ENCODE data around the gene GNAL. TPM values are rescaled to one million over a fixed set of nuclear protein-coding genes. Genes with fewer than 3 reads are reported as not detected.

GNAL gene
- total and polyA plus RNA-seq, 4 donors = 0.15 to 0.92 (median 0.72) TPM

DNA sequence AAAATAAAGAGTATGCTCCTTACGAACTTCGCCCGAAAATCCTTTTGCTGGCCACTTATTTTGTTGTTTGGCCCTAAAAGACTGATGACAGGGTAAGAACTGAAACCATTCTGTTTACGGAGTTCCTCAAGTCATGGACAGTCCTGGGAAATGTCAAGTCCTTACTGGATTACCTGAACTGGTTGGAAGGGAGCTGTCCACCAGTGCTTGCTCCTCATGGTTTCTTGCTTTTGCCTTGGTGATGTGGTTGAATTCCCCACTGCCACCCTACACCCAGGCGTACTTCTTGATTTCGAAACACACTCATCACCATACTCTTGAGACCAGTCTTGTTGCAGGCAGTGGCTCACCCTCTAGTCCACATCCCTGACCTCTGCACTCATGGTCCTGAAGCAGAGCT is 113.1 kb downstream of the GNAL start:
- H3K9me3 ChIP-seq (ENCODE audit: control insufficient read depth in 4 of 4, low read length in 3 of 4) = no peaks in the 10 kb centered on the region
- no peaks in the 10 kb centered on the region for H3K4me1 ChIP-seq (ENCODE audit: control insufficient read depth in 4 of 4, insufficient read depth in 4 of 4, low read length in 3 of 4)
- H3K4me3 ChIP-seq (ENCODE audit: low read depth in 1 of 3, low read length in 3 of 3) = no peak overlapping the region
- 90% methylated on average over 6 of the region's 6 CpGs for WGBS
- TF ChIP-seq, protein P1, sequence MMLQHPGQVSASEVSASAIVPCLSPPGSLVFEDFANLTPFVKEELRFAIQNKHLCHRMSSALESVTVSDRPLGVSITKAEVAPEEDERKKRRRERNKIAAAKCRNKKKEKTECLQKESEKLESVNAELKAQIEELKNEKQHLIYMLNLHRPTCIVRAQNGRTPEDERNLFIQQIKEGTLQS (IDR thresholded peaks at IDR 0.05) = no peak
- no peak for DNase-seq (ENCODE audit: low spot score)
- no peaks in the 10 kb centered on the region for H3K27me3 ChIP-seq (ENCODE audit: control insufficient read depth in 4 of 4, insufficient read depth in 4 of 4, low read length in 3 of 4)
- no peak overlapping the region for H3K27ac ChIP-seq (ENCODE audit: low read depth in 1 of 2, low read length in 2 of 2)
- H3K36me3 ChIP-seq (ENCODE audit: control insufficient read depth in 4 of 4, insufficient read depth in 3 of 4, low read depth in 1 of 4, low read length in 3 of 4) = no peaks in the 10 kb centered on the region
- no peak overlapping the region for H3K9ac ChIP-seq (ENCODE audit: low read depth in 1 of 2, low read length in 2 of 2)

DNA sequence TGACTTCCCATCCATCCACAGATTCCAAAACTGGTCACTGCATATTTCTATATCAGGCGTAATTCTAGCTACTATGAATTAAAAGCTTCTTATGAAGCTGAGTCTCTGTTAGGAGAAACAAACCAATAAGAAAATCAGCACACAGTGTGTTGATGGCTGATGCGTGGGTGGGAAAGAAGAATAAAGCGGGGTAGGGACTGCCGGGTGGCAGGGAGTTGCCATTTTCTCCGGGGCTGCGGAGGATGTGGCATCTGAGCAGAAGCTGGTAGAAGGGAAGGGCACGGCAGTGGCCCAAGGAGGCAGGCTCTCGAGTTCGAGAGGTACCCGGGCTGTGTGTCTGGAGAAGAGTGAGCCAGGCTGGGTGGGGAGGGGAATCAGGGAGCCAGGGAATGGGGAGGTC is 113.5 kb downstream of the GNAL start:
- H3K36me3 ChIP-seq (ENCODE audit: control insufficient read depth in 4 of 4, insufficient read depth in 3 of 4, low read depth in 1 of 4, low read length in 3 of 4) = no peaks in the 10 kb centered on the region
- H3K4me3 ChIP-seq (ENCODE audit: low read depth in 1 of 3, low read length in 3 of 3) = no peak overlapping the region
- H3K9me3 ChIP-seq (ENCODE audit: control insufficient read depth in 4 of 4, low read length in 3 of 4) = no peaks in the 10 kb centered on the region
- TF ChIP-seq RXRA (IDR thresholded peaks at IDR 0.05) (no peak), RAD21 (IDR thresholded peaks at IDR 0.05) (no peak), YY1 (IDR thresholded peaks at IDR 0.05) (no peak), JUND (IDR thresholded peaks at IDR 0.05) (no peak), GABPA (IDR thresholded peaks at IDR 0.05 in 1 of 2, conservative IDR thresholded peaks at IDR 0.05 in 1 of 2) (no peak), SP1 (IDR thresholded peaks at IDR 0.05) (no peak), NR2F2 (IDR thresholded peaks at IDR 0.05) (no peak), HNF4G (IDR thresholded peaks at IDR 0.05) (no peak), FOXA2 (IDR thresholded peaks at IDR 0.05) (no peak), TAF1 (conservative IDR thresholded peaks at IDR 0.05) (no peak), EGR1 (IDR thresholded peaks at IDR 0.05; ENCODE audit: low read depth in 2 of 2) (no peak), FOXA1 (IDR thresholded peaks at IDR 0.05) (no peak), HNF4A (conservative IDR thresholded peaks at IDR 0.05) (no peak)
- TF ChIP-seq, protein P2, sequence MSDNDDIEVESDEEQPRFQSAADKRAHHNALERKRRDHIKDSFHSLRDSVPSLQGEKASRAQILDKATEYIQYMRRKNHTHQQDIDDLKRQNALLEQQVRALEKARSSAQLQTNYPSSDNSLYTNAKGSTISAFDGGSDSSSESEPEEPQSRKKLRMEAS (IDR thresholded peaks at IDR 0.05) = no peak
- TF ChIP-seq, protein P3, sequence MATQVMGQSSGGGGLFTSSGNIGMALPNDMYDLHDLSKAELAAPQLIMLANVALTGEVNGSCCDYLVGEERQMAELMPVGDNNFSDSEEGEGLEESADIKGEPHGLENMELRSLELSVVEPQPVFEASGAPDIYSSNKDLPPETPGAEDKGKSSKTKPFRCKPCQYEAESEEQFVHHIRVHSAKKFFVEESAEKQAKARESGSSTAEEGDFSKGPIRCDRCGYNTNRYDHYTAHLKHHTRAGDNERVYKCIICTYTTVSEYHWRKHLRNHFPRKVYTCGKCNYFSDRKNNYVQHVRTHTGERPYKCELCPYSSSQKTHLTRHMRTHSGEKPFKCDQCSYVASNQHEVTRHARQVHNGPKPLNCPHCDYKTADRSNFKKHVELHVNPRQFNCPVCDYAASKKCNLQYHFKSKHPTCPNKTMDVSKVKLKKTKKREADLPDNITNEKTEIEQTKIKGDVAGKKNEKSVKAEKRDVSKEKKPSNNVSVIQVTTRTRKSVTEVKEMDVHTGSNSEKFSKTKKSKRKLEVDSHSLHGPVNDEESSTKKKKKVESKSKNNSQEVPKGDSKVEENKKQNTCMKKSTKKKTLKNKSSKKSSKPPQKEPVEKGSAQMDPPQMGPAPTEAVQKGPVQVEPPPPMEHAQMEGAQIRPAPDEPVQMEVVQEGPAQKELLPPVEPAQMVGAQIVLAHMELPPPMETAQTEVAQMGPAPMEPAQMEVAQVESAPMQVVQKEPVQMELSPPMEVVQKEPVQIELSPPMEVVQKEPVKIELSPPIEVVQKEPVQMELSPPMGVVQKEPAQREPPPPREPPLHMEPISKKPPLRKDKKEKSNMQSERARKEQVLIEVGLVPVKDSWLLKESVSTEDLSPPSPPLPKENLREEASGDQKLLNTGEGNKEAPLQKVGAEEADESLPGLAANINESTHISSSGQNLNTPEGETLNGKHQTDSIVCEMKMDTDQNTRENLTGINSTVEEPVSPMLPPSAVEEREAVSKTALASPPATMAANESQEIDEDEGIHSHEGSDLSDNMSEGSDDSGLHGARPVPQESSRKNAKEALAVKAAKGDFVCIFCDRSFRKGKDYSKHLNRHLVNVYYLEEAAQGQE (IDR thresholded peaks at IDR 0.05) = no peak
- TF ChIP-seq, protein P1 (IDR thresholded peaks at IDR 0.05) = no peak
- TF ChIP-seq, protein P4, sequence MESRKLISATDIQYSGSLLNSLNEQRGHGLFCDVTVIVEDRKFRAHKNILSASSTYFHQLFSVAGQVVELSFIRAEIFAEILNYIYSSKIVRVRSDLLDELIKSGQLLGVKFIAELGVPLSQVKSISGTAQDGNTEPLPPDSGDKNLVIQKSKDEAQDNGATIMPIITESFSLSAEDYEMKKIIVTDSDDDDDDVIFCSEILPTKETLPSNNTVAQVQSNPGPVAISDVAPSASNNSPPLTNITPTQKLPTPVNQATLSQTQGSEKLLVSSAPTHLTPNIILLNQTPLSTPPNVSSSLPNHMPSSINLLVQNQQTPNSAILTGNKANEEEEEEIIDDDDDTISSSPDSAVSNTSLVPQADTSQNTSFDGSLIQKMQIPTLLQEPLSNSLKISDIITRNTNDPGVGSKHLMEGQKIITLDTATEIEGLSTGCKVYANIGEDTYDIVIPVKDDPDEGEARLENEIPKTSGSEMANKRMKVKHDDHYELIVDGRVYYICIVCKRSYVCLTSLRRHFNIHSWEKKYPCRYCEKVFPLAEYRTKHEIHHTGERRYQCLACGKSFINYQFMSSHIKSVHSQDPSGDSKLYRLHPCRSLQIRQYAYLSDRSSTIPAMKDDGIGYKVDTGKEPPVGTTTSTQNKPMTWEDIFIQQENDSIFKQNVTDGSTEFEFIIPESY (IDR thresholded peaks at IDR 0.05) = no peak
- TF ChIP-seq, protein P5, sequence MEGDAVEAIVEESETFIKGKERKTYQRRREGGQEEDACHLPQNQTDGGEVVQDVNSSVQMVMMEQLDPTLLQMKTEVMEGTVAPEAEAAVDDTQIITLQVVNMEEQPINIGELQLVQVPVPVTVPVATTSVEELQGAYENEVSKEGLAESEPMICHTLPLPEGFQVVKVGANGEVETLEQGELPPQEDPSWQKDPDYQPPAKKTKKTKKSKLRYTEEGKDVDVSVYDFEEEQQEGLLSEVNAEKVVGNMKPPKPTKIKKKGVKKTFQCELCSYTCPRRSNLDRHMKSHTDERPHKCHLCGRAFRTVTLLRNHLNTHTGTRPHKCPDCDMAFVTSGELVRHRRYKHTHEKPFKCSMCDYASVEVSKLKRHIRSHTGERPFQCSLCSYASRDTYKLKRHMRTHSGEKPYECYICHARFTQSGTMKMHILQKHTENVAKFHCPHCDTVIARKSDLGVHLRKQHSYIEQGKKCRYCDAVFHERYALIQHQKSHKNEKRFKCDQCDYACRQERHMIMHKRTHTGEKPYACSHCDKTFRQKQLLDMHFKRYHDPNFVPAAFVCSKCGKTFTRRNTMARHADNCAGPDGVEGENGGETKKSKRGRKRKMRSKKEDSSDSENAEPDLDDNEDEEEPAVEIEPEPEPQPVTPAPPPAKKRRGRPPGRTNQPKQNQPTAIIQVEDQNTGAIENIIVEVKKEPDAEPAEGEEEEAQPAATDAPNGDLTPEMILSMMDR (IDR thresholded peaks at IDR 0.05; ENCODE audit: low read depth, low read length, missing input control) = no peak
- no peaks in the 10 kb centered on the region for H3K4me1 ChIP-seq (ENCODE audit: control insufficient read depth in 4 of 4, insufficient read depth in 4 of 4, low read length in 3 of 4)
- DNase-seq (ENCODE audit: low spot score) = no peak
- no peaks in the 10 kb centered on the region for H3K27me3 ChIP-seq (ENCODE audit: control insufficient read depth in 4 of 4, insufficient read depth in 4 of 4, low read length in 3 of 4)
- WGBS = 86% methylated on average over 10 of the region's 10 CpGs
- H3K27ac ChIP-seq (ENCODE audit: low read depth in 1 of 2, low read length in 2 of 2) = no peak overlapping the region
- H3K9ac ChIP-seq (ENCODE audit: low read depth in 1 of 2, low read length in 2 of 2) = no peak overlapping the region

All from liver (tissue), 9 donors.